GM23248 (cell line): ENCODE data around the gene CARD11.

ENCODE experiments used
- EZH2 ChIP-seq: fragments of 200-600 bp; sonication (generic); IDR thresholded peaks from 2 replicates; pipeline ENCODE4 v1.6.1; 2018; ENCODE audit warnings: antibody characterized with exemption, mild to moderate bottlenecking; ENCODE audit not compliant: insufficient read depth, poor library complexity, severe bottlenecking
- EZH2phosphoT487 ChIP-seq: fragments of 200-600 bp; sonication (generic); IDR thresholded peaks from 2 replicates; pipeline ENCODE4 v1.6.1; 2018; ENCODE audit warnings: antibody characterized with exemption, moderate library complexity, mild to moderate bottlenecking, low read depth; ENCODE audit not compliant: insufficient read depth

DNA sequence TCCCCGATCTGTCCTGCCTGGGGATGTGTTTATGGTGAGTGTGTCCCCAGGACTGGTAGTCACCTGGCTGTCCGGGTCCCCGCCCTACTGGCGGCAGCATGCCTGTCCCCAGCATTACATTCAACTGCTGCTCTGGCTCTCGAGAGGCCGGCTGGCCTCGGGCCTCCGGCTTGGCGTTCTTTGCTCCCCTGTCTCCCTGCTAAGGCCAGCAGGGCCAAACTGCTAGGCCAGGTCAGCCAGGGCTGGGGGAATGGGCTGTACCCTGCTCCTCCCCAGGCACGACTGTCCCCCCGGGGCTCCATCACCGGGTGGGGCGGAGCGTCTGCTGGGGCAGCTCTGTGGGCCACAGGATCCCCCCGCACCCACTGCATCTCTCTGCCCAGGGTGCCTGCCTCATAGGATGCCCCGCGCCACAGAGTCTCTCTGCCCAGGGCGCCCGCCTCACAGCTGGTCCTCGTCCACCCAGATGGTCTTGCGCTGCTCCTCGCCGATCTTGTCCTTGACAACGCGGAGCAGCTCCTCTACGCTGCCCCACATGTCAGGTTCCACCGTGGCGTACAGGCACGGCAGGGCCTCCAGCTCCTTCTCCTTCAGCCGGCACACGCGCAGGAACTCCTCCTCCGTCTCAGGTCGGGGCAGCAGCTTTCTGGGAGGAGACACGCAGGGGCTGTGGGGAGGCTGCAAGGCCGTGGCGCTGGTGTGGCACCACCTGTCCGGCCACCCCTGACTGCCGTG, 137.3 kb downstream of the CARD11 start:
- TF ChIP-seq EZH2phosphoT487 (no peak), EZH2 (no peak)
